NCI-H2171 (cell line): Measurements from ENCODE around the gene NIPAL3.
"Not testable (repeated sequence)": the region's sequence is repeated elsewhere in the genome, so short reads cannot be mapped to it uniquely, and the experiment has no call there.

Experiments
- DNase-seq: peaks from one replicate; lab custom pipeline; 2025; lab: John Stamatoyannopoulos, UW

NIPAL3 gene

GRCh38 chr1:24517898-24518297 is 102.3 kb downstream of the NIPAL3 start:
- no peak for DNase-seq

GRCh38 chr1:24520282-24520681 is 104.7 kb downstream of the NIPAL3 start:
- DNase-seq, result not testable (repeated sequence)
